AG04450 (cell line): ENCODE results near the gene ZFHX3. TPM values are rescaled to one million over a fixed set of nuclear protein-coding genes. Genes with fewer than 3 reads are reported as not detected.

Source experiments
- CTCF ChIA-PET: fragments of 300-600, 350-600 bp; formaldehyde crosslinking; extraction: SDS; loops from one replicate; lab custom pipeline; 2022; ENCODE audit warnings: antibody characterized with exemption, inconsistent platforms; lab: Charles Lee
- POLR2A ChIA-PET: fragments of 350-600 bp; formaldehyde crosslinking; extraction: SDS; loops from one replicate; lab custom pipeline; 2021; ENCODE audit warnings: antibody characterized with exemption, inconsistent platforms; lab: Yijun Ruan, JAX
- DNase-seq: peaks from one replicate; pipeline ENCODE4 v3.0.0-alpha.2; 2011; ENCODE audit warnings: low read depth, low spot score
- H3K27ac ChIP-seq: one replicate; pipeline ENCODE4 v1.5.1; 2012; ENCODE audit warnings: low read depth, low read length, control low read depth
- H3K27me3 ChIP-seq: one replicate; pipeline ENCODE4 v1.6.0; 2012; ENCODE audit warnings: low read length; ENCODE audit not compliant: control insufficient read depth, insufficient read depth
- H3K4me3 ChIP-seq: 2 replicates; pipeline ENCODE4 v1.5.1; 2011; ENCODE audit warnings: mild to moderate bottlenecking, low read depth, low read length, control low read depth
- H3K9me3 ChIP-seq: 2 replicates; pipeline ENCODE4 v1.5.1; 2012; ENCODE audit warnings: low read length; ENCODE audit not compliant: control insufficient read depth, insufficient read depth
- CTCF ChIP-seq: IDR thresholded peaks from 2 replicates; pipeline ENCODE4 v1.5.1; 2011; ENCODE audit warnings: low read depth, low read length, control low read depth, inconsistent platforms
- polyA plus RNA-seq: library from polyadenylated mRNA; depleted of rRNA; stranded (reverse); fragments of >200 nt; gene quantifications from 2 replicates; pipeline ENCODE4 v1.2.3, GENCODE V29; 2011

Gene ZFHX3
- polyA plus RNA-seq, 1 experiment, result 3.3 TPM

- no peaks in the 10 kb centered on the region for H3K27me3 ChIP-seq
- TF ChIP-seq CTCF, result no peak
- no peak overlapping the region for H3K4me3 ChIP-seq
- ChIA-PET POLR2A (interaction anchor here (0.7 to 0.8 kb wide), 3 partner anchors 14 to 168 kb away, joined by 4 to 5 read pairs (median 4); no protein-coding TSS in a partner anchor), CTCF (interaction anchor here (0.6 to 3.0 kb wide), 9 partner anchors 9 to 926 kb away, joined by 3 to 19 read pairs (median 3); no protein-coding TSS in a partner anchor)
- H3K27ac ChIP-seq, result peak overlapping the region; percentile 61
- peaks cover 10% of the 10 kb centered on the region; the same call in 1 of the 2 replicates for H3K9me3 ChIP-seq
- DNase-seq, result peak; percentile 67
Observed at GRCh38 chr16:72952811-72953271, 95.1 kb downstream of the ZFHX3 start.

- Histone ChIP-seq H3K4me3 (no peak overlapping the region), H3K27me3 (no peaks in the 10 kb centered on the region), H3K27ac (peak overlapping the region; percentile 39), H3K9me3 (peaks cover 9% of the 10 kb centered on the region; the same call in 1 of the 2 replicates)
- DNase-seq, result no peak
- POLR2A ChIA-PET, result interaction anchor here (0.7 to 1.1 kb wide), 4 partner anchors 14 to 167 kb away, joined by 3 to 5 read pairs (median 4); no protein-coding TSS in a partner anchor
- CTCF ChIA-PET, result interaction anchor here (0.6 to 3.0 kb wide), 7 partner anchors 9 to 770 kb away, joined by 3 to 19 read pairs (median 3); no protein-coding TSS in a partner anchor
- no peak for TF ChIP-seq CTCF
Observed at GRCh38 chr16:72952404-72952803, 95.5 kb downstream of the ZFHX3 start.

DNA sequence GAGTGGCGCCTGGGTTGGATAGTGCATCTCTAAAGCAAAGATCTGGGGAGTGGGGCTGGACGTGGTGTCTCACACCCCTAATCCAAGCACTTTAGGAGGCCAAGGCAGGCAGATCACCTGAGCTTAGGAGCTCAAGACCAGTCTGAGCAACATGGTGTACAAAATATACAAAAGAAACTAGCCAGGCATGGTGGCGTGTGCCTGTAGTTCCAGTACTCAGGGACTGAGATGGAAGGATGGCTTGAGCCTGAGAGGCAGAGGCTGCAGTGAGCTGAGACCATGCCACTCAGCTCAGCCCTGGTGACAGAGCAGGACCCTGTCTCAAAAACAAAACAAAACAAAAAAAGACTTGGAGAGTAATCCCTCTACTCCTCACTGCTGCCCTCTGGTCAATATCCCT, 96.0 kb downstream of the ZFHX3 start:
- no peak for TF ChIP-seq CTCF
- no peak for DNase-seq

DNA sequence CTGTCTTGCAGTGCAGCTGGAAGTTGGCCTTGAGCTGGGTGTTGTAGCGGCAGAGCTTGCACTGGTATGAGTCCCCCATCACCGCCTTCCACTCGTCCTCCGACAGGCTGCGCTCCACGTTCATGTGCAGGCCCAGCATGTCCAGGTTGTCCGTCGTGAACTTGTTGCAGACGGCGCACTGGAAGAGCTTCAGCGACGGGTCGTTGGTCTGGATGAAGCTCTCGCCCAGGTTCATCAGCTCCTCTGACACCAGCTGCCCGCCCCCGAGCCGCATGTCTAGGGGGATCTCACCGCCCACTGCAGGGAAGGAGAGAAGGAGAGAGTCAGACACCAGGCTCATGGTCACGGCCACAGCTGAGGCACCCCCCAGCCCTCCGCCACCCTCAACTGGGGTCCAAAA, 97.3 kb downstream of the ZFHX3 start:
- DNase-seq, result no peak
- POLR2A ChIA-PET, result no interaction called here
- no peaks in the 10 kb centered on the region for H3K27me3 ChIP-seq
- H3K4me3 ChIP-seq, result no peak overlapping the region
- CTCF ChIA-PET, result no interaction called here
- H3K9me3 ChIP-seq, result peaks cover 7% of the 10 kb centered on the region; the same call in 1 of the 2 replicates
- TF ChIP-seq CTCF, result no peak
- H3K27ac ChIP-seq, result no peak overlapping the region

More for the DNA sequence above, 96.0 kb downstream of the ZFHX3 start:
- CTCF ChIA-PET, result interaction anchor here (2.1 to 3.0 kb wide), 3 partner anchors 10 to 119 kb away, joined by 12 to 19 read pairs (median 13); no protein-coding TSS in a partner anchor
- no peaks in the 10 kb centered on the region for H3K27me3 ChIP-seq
- H3K27ac ChIP-seq, result no peak overlapping the region
- H3K4me3 ChIP-seq, result no peak overlapping the region
- POLR2A ChIA-PET, result interaction anchor here (1.1 kb wide), 1 partner anchor 19 kb away, joined by 3 read pairs; no protein-coding TSS in a partner anchor
- peaks cover 7% of the 10 kb centered on the region; the same call in 1 of the 2 replicates for H3K9me3 ChIP-seq

DNA sequence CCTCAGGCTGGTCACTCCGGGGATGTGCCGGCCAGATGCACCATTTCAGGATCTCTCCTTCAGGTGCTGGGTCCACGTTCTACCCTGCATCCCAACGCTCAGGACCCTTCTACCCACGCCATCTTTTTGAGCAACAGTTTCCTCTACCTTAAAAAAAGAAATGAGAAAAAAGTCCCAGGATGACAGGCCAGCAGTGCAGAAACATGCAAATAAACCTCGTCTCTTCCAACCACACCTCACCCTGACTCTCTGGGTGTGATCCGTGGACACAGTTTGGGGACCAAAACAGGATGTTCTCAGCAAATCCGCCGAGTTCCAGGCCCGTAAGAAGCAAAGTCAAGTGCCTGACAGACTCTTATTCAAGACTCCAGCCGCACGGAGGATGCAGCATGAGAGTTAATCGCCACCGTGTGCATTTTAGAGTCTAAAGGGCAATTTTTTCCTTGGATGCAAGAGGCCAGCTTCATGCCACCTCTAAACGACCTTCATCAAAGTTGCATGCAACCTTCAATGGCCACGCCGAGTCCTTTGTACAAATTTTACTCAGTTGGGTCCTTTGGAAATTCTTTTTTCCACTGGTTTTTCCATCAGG, 99.6 kb downstream of the ZFHX3 start:
- peaks cover 7% of the 10 kb centered on the region; the same call in 1 of the 2 replicates for H3K9me3 ChIP-seq
- no peak for TF ChIP-seq CTCF
- no peak overlapping the region for H3K27ac ChIP-seq
- H3K4me3 ChIP-seq, result no peak overlapping the region
- H3K27me3 ChIP-seq, result no peaks in the 10 kb centered on the region
- ChIA-PET CTCF (no interaction called here), POLR2A (no interaction called here)
- no peak for DNase-seq
